Stimulated activated CD4-positive, alpha-beta T cell treated with anti-CD3 and anti-CD28 coated beads, Interleukin-1b, Interleukin-23, amount 100 ng/mL, for 48 hours (primary cell): ENCODE measurements around the gene OASL.

Source experiments
- DNase-seq: peaks from one replicate; pipeline ENCODE4 v3.0.0-alpha.2; 2020

The OASL gene

DNA sequence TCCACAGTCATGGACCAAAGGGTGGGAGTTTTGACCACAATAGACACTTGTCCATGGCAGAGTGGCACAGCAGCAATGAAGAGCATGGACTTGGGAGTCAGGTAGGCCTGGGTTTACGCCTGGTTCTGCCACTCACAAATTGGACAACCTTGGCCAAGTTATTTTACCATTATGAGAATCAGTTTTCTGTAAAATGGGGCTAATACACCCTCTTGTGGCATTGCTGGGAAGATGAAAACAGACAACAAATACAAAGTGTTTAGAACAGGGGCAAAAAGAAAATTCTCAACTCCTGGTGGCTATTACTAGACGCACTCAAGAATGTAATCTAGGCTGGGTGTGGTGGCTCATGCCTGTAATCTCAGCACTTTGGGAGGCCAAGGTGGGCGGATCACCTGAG, 25.3 kb downstream of the OASL start:
- DNase-seq = no peak

DNA sequence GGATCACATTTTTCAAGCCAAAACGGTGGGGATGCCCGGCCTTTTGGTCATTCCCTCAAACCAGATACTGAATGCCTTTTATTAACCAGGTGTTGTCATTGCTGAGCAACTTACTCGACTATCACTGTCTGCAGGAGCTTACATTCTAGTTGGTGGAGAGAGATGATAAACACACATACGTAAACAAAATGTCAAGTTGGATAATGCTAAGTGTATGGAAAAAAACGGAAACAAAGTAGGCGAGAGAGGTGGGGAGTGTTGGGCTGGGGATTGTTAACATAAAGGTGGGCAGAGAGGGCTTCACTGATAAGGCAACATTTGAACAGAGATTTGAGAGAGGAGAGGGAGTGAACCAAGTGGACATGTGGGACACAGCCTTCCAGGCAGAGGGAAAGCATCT, 27.2 kb downstream of the OASL start:
- no peak for DNase-seq

DNA sequence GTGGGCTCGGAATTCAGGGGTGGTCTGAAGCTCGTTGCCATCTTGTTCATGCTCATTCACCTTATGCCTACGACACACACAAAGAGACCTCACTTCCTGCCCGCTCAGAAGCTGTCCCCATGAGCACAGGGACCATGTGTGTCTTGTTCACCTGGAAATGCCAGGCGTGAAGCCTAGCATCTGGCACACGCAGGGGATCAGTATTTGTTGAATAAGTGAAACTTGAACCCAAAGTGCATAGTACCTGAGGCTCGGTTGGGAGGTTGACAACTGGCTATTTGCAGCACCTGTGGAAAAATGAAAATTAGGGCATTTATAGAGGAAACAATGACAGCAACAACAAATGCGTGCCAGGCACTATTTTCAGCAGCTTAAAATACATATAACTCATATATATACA, 28.2 kb downstream of the OASL start:
- DNase-seq = no peak

DNA sequence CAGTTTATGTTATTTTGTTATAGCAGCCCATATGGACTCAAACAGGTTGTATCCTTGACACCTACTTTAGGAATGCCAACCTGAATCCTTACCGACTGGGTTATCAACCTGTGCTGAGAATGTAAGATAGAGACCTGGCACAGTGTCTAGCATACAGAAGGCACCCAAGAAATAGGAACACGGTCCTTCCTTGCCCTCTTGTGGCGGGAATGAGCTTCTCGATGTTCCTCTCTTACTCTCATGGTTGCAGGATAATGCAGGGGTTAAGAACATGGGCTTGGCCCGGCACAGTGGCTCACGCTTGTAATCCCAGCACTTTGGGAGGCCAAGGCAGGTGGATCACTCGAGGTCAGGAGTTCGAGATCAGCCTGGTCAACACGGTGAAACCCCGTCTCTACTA, 29.3 kb downstream of the OASL start:
- no peak for DNase-seq

DNA sequence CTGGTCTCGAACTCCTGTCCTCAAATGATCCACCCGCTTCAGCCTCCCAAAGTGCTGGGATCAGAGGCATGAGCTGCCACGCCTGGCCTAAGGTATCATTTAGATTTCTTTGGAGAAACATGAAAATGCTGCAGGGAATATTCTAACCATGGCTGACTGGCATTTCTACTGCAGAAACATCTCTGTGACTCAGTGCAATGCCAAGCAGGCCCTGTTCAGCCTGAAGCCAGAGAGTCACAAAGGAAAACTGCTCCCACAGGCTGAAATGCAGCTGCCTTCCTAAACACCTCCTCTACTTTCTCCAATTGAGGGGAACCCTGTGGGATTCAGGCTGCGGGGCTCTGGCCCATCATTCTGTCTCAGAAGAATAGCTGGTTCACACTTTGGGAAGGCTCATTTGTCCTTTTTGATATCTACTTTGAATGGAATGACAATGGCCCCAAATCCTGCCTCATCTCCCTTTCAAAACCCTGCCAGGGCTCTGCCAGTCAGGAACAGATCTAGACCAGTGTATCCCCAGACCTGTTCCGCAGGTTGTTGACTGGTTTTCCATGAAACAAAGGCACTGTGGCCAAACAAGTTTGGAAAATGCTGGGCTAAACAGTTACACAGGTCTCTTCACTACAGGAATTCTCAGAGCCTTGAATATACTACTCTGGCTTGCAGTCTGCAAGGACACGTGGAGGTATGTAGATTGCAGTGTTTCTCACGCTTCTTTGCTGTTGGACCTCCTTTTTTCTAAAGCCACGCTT, 30.5 kb downstream of the OASL start:
- DNase-seq = no peak

DNA sequence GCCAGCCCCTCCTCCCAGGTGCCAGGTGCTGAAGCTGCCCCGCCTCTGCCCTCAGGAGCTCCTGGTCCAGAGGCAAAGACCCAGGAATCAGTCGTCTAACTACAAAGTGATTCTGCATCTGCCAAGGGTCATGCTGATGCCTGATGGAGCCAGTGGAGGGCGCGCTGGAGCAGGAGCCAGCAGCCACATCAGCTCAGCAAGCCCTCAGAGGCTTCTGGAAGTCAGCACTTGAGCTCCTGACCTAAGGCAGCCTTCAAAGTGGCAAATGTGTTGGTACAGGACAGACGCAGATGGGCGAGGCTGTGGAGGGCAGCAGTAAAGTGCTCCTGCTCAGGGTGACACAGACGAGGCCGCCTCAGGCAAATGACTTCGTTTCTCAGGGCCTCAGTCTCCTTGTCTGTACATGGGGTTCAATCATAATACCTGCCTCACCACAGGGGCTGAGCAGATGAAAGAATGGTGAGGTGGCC, 33.7 kb downstream of the OASL start:
- DNase-seq = peak; percentile 60

DNA sequence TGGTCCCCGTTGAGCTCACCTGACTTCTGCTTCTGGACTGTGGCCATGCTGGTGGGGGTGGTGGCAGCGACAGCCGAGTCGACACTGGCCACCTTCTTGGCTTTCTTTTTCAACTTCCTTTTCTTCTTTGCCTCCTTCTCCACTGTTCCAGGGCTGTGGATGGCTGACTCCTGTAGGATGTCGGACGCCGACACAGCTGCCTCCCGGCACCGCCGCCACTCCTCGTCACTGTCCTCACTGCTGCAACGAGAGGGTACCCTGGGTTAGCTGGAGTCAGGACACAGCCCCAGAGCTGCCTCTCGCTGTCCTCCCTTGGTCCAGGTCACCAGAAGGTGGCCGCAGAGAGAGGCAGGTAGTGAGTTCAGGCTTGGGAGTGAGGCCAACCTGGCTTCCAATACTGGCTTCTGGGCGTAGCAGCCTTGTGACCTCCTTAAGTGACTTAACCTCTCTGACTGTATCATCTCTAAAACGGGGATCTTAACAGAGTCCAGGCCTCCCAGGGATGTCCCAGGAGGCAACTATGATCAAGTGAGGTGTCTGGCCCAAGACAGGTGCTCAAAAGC, 34.7 kb downstream of the OASL start:
- no peak for DNase-seq

DNA sequence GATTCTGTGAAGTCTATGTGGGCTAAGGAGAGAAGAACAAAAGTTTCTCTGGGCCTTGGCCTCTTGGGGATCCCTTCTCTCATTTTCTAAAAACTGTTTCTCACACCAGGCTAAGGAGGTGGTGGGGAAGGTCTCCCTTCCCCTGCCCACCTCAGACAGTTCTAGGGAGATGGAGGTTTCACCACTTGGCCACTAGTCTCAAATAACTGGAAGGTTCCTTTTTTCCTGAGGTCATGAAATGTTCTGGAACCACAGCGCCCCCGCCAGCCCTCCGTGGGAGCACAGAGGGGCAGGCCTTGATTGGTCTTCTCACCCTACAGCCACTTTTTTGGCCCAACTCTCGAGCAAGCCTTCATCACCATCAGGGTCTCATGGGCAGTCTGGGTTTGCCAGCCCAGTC, 35.4 kb downstream of the OASL start:
- no peak for DNase-seq

DNA sequence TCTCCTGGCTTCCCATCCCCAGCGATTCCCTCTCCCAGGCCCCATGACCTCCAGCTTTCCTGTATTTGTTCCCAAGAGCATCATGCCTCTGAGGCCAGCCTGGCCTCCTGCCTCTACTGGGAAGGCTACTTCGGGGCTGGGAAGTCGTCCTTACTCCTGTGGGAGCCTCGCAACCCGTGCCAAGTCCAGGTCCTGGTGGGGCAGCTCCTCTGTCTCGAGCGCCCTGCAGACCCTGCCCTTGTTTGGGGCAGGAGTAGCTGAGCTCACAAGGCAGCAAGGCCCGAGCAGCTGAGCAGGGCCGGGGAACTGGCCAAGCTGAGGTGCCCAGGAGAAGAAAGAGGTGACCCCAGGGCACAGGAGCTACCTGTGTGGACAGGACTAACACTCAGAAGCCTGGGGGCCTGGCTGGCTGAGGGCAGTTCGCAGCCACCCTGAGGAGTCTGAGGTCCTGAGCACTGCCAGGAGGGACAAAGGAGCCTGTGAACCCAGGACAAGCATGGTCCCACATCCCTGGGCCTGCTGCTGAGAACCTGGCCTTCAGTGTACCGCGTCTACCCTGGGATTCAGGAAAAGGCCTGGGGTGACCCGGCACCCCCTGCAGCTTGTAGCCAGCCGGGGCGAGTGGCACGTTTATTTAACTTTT, 37.1 kb downstream of the OASL start:
- no peak for DNase-seq

DNA sequence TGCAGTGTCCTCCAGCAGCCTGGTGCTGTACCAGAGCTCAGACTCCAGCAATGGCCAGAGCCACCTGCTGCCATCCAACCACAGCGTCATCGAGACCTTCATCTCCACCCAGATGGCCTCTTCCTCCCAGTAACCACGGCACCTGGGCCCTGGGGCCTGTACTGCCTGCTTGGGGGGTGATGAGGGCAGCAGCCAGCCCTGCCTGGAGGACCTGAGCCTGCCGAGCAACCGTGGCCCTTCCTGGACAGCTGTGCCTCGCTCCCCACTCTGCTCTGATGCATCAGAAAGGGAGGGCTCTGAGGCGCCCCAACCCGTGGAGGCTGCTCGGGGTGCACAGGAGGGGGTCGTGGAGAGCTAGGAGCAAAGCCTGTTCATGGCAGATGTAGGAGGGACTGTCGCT, 38.0 kb downstream of the OASL start:
- no peak for DNase-seq

DNA sequence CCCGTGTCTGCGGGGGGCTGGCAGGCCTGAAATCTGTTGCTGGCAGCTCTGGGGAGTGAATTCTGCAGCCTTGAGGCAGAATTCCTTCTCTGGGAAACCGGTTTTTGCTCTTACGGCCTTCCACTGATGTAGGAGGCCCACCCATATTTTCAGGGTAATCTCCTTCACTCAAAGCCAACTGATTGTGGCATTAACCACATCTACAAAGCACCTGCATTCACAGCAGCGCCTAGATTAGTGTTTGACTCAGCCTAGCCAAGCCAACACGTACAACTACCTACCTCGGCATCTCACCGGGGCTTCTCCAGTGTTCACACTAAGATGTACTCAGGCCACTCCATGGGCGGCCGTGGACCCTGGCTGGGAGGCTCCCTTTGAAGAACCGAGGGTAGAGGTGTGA, 38.5 kb downstream of the OASL start:
- DNase-seq = no peak

DNA sequence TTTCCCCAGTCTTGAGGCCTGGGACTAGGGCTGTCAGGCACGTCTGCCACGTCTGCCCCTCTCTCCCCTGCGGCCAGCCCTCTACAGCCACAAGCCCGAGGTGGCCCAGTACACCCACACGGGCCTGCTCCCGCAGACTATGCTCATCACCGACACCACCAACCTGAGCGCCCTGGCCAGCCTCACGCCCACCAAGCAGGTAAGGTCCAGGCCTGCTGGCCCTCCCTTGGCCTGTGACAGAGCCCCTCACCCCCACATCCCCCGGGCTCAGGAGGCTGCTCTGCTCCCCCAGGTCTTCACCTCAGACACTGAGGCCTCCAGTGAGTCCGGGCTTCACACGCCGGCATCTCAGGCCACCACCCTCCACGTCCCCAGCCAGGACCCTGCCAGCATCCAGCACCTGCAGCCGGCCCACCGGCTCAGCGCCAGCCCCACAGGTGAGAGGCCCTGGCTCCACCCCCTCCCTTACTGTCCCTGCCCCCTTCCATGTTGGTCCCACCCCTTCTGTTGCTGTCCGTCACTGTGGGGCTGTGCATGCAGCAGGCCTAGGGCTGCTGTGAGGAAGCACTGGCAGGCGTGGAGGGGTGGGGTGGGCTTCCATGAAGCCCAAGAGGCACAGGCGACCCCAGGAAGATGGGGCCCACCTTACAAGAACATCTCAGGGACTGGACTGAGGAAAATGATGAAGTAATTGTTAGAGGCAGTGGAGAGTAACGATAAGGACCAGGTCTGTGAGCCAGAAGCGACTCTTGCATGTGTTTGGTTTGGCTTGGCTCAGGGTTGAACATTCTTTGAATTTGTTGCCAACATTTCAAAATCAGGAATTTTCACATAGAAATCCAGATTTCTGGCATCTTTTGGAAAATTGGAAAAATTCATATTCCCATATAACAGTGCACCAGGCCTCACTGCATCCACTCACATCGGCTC, 39.6 kb downstream of the OASL start:
- DNase-seq = no peak

DNA sequence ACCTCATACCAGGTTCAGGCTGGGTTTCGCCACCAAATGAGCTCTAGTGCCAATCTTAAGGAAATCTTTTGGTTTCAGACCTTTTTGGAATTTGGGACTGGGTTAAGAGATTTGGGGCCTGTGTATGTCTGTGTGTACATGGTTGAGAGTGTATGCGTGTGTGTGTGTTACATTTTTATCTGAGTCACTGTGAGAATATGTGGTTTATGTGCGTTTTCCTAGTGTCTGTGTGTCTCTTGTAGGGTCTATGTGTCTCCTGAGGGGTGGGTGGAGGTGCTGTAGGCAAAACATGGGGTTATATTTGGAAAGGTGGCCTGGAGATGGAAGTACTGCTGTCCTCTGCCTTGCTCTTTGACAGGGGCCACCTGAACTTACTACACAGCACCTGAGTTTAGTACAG, 40.6 kb downstream of the OASL start:
- DNase-seq = no peak

DNA sequence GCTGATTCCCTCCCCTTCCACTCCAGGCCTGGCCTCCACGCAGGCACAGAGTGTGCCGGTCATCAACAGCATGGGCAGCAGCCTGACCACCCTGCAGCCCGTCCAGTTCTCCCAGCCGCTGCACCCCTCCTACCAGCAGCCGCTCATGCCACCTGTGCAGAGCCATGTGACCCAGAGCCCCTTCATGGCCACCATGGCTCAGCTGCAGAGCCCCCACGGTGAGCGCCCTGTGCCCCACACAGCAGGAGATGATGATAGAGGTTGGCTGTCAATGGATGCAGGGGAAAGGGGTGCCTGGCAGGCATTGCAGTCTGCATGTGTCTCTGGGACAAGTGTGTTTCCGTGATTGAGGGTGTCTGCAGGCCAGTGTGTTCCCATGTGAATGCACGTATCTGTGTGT, 41.6 kb downstream of the OASL start:
- DNase-seq = no peak

DNA sequence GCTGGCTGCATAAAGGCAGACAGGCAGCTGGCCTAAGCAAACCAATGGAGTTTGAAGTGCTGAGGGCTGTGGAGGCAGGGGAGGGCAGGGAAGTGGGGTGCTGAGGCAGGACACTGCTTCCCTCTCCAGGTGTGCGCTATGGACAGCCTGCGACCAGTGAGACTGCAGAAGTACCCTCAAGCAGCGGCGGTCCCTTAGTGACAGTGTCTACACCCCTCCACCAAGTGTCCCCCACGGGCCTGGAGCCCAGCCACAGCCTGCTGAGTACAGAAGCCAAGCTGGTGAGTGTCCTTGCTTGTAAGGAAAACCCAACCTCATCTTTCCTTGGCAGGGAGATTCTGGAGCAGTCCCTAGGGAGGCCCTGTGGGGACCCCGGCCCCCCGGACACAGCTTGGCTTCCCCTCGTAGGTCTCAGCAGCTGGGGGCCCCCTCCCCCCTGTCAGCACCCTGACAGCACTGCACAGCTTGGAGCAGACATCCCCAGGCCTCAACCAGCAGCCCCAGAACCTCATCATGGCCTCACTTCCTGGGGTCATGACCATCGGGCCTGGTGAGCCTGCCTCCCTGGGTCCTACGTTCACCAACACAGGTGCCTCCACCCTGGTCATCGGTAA, 42.8 kb downstream of the OASL start:
- no peak for DNase-seq

DNA sequence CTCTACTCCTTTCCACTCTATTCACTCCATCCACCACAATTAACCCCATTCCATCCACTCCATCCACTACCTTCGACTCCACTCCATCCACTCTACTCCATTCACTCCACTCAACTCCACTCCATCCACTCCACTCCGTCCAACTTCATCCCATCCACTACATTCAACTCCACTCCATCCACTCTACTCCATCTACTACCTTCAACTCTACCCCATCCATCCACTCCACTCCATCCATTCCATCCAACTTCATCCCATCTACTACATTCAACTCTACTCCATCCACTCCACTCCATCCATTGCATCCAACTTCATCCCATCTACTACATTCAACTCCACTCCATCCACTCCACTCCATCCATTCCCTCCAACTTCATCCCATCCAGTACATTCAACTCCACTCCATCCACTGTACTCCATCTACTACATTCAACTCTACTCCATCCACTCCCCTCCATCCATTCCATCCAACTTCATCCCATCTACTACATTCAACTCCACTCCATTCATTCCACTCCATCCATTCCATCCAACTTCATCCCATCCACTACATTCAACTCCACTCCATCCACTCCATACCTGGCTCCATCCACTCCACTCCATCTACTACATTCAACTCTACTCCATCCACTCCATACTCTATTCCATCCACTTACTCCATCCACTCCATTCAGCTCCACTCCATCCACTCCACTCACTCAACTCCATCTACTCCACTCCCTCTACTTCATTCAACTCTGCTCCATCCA, 44.3 kb downstream of the OASL start:
- no peak for DNase-seq

DNA sequence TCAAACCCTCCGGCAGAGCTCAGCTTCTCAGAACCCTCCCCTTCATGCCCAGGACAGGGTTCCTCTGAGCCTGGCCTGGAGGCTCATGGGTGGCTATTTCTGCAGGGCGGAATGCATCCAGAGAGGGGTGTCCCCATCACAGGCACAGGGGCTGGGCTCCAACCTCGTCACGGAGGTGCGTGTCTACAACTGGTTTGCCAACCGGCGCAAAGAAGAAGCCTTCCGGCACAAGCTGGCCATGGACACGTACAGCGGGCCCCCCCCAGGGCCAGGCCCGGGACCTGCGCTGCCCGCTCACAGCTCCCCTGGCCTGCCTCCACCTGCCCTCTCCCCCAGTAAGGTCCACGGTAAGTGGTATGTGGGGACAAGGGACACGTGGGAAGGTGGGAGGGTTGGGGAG, 45.0 kb downstream of the OASL start:
- DNase-seq = no peak

DNA sequence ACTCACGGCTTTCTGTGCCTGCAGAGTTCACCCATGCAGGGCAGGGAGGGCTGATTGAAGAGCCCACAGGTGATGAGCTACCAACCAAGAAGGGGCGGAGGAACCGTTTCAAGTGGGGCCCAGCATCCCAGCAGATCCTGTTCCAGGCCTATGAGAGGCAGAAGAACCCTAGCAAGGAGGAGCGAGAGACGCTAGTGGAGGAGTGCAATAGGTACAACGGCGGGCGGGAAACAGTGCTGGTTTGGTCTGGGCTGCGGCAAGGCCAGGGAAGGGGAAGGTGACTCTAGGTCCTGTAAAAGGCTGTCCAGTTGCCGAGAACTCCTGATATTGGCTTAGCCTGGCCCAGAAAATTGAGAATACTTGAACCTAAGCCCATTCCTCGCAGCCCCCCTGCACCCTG, 45.5 kb downstream of the OASL start:
- no peak for DNase-seq

DNA sequence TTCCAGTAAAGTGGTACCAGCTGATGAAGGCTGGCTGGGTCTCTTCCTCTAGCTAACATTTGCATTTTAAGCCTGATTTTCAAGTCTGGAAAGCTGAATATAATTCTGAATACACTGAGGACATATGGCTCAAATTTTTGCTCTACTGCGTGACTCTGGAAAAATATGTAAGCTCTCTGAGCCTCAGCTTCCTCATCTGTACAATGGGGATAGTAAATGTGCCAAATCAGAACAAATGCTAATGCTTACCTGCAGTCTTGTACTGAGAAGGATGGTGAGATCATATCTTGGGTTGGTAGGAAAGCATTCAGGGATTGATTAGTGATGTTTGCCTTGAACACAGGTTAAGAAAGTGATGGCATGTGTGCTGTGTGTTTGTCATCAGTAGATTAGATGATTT, 46.1 kb downstream of the OASL start:
- DNase-seq = no peak

DNA sequence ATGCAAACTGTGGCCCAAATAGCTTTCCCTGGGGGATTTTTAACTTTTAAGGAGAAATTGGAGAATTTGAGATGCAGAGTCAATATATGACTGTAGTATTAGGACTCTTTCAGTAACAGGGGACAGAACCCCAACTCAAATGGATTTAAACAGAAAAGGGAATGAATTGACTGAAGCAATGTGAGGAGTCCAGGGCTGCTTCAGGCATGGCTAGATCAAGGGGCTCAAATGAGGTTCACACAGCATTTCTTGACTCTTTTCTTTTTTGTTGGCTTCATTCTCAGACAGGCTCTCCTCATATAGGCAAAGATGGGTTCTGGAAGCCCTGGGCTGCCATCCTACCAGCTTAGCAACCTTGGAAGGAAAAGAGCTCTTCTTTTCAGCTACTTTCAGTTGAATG, 47.1 kb downstream of the OASL start:
- DNase-seq = no peak

DNA sequence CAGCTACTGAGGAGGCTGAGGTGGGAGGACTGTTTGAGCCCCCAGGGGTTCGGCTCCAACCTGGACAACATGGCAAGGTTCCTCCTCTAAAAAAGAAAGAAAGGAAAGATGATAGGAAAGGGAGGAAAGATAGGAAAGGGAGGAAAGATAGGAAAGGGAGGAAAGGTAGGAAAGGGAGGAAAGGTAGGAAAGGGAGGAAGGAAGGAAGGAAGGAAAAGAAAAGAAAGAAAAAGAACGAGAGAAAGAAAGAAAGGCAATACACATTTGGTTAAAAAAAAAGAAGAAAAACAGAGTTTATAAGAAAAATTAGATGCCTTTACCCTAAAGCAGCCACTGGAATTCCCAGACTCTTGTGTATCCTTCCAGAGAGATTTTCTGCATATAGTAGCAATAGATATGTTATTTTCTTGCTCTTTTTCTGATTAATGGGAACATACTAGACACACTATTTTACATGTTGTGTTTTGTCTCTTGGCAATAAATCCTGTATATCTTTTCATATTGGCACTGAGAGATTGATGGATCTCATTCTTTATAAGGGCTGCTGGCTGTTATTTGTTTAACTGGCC, 48.5 kb downstream of the OASL start:
- no peak for DNase-seq

DNA sequence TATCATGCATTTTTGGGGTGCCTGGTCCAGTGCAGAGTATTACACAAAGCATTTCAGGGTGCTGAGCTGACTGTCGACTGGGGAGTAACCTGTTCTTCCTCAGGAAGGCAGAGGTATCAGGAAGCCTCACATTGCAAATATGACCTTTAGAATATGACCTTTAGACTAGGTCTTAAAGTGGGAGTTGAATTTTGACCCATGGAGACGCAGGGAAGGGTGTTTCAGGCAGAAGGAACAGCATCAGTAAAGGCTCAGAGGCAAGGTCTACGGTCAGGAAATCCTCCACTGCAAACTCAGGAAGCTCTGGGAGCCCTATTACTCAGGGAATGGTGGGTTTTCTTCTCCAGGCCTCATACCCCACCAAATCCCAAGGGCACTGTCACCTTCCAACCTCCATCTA, 49.4 kb downstream of the OASL start:
- DNase-seq = no peak
